ENCODE results near the gene CISH. TPM values are rescaled to one million over a fixed set of nuclear protein-coding genes. Genes with fewer than 3 reads are reported as not detected.

The CISH gene
- total and polyA plus RNA-seq, 9 of the 15 experiments (the other 6 are each of a cell fraction or from before 2014, with no cell fraction given), result 1.7 to 47.7 (median 18.3) TPM

DNA sequence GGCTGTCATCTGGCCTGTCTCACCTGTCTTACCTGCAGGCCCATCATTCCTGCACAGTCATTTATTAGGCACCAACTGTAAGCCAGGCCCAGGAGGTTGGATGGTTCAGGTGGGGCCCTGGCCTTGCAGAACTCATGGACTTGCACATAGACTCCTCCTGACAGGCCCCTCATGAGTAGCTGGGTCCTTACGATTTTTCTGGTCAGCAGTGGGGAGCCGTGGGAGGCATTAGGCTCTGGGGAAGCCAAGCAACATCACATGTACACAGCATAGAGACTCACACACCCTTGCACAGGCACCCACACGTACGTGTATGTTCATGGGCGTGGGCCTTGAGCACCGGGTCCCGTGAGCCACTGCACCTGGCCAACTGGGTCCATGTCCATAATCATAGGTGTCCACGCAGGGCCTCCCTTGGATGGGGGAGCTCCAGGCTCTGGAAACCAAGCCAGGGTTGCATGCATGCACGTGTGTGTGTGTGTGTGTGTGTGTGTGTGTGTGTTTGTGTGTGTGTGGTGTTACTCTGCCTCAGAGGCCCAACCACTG lies 20.3 kb downstream of the CISH start (continued):
- TF ChIP-seq, protein P1, sequence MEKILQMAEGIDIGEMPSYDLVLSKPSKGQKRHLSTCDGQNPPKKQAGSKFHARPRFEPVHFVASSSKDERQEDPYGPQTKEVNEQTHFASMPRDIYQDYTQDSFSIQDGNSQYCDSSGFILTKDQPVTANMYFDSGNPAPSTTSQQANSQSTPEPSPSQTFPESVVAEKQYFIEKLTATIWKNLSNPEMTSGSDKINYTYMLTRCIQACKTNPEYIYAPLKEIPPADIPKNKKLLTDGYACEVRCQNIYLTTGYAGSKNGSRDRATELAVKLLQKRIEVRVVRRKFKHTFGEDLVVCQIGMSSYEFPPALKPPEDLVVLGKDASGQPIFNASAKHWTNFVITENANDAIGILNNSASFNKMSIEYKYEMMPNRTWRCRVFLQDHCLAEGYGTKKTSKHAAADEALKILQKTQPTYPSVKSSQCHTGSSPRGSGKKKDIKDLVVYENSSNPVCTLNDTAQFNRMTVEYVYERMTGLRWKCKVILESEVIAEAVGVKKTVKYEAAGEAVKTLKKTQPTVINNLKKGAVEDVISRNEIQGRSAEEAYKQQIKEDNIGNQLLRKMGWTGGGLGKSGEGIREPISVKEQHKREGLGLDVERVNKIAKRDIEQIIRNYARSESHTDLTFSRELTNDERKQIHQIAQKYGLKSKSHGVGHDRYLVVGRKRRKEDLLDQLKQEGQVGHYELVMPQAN (IDR thresholded peaks at IDR 0.05; ENCODE audit: borderline replicate concordance), result no peak
- TF ChIP-seq BRD9 (IDR thresholded peaks at IDR 0.05; ENCODE audit: low read depth, partially characterized antibody) (peak; percentile 5), ZC3H8 (IDR thresholded peaks at IDR 0.05) (no peak), ZNF133 (CRISPR knock-in tag; IDR thresholded peaks at IDR 0.05) (no peak), TCFL5 (CRISPR knock-in tag; conservative IDR thresholded peaks at IDR 0.05) (no peak)
- TF ChIP-seq, protein P2, sequence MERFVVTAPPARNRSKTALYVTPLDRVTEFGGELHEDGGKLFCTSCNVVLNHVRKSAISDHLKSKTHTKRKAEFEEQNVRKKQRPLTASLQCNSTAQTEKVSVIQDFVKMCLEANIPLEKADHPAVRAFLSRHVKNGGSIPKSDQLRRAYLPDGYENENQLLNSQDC (CRISPR knock-in tag; IDR thresholded peaks at IDR 0.05), result no peak
- TF ChIP-seq, protein P3, sequence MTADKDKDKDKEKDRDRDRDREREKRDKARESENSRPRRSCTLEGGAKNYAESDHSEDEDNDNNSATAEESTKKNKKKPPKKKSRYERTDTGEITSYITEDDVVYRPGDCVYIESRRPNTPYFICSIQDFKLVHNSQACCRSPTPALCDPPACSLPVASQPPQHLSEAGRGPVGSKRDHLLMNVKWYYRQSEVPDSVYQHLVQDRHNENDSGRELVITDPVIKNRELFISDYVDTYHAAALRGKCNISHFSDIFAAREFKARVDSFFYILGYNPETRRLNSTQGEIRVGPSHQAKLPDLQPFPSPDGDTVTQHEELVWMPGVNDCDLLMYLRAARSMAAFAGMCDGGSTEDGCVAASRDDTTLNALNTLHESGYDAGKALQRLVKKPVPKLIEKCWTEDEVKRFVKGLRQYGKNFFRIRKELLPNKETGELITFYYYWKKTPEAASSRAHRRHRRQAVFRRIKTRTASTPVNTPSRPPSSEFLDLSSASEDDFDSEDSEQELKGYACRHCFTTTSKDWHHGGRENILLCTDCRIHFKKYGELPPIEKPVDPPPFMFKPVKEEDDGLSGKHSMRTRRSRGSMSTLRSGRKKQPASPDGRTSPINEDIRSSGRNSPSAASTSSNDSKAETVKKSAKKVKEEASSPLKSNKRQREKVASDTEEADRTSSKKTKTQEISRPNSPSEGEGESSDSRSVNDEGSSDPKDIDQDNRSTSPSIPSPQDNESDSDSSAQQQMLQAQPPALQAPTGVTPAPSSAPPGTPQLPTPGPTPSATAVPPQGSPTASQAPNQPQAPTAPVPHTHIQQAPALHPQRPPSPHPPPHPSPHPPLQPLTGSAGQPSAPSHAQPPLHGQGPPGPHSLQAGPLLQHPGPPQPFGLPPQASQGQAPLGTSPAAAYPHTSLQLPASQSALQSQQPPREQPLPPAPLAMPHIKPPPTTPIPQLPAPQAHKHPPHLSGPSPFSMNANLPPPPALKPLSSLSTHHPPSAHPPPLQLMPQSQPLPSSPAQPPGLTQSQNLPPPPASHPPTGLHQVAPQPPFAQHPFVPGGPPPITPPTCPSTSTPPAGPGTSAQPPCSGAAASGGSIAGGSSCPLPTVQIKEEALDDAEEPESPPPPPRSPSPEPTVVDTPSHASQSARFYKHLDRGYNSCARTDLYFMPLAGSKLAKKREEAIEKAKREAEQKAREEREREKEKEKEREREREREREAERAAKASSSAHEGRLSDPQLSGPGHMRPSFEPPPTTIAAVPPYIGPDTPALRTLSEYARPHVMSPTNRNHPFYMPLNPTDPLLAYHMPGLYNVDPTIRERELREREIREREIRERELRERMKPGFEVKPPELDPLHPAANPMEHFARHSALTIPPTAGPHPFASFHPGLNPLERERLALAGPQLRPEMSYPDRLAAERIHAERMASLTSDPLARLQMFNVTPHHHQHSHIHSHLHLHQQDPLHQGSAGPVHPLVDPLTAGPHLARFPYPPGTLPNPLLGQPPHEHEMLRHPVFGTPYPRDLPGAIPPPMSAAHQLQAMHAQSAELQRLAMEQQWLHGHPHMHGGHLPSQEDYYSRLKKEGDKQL (CRISPR knock-in tag; IDR thresholded peaks at IDR 0.05; ENCODE audit: borderline replicate concordance), result no peak
- TF ChIP-seq, protein P4, sequence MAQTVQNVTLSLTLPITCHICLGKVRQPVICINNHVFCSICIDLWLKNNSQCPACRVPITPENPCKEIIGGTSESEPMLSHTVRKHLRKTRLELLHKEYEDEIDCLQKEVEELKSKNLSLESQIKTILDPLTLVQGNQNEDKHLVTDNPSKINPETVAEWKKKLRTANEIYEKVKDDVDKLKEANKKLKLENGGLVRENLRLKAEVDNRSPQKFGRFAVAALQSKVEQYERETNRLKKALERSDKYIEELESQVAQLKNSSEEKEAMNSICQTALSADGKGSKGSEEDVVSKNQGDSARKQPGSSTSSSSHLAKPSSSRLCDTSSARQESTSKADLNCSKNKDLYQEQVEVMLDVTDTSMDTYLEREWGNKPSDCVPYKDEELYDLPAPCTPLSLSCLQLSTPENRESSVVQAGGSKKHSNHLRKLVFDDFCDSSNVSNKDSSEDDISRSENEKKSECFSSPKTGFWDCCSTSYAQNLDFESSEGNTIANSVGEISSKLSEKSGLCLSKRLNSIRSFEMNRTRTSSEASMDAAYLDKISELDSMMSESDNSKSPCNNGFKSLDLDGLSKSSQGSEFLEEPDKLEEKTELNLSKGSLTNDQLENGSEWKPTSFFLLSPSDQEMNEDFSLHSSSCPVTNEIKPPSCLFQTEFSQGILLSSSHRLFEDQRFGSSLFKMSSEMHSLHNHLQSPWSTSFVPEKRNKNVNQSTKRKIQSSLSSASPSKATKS (CRISPR knock-in tag; IDR thresholded peaks at IDR 0.05), result no peak

All from K562 (cell line).